Peyer's patch (tissue), 4 donors: Measurements from ENCODE around the gene MCRIP2. TPM values are rescaled to one million over a fixed set of nuclear protein-coding genes. Genes with fewer than 3 reads are reported as not detected.

Experiments
- DNase-seq, 3 donors: peaks; one replicate each; pipeline ENCODE4 v3.0.0-alpha.2; 2017 to 2019
- H3K27ac ChIP-seq, 4 donors: fragments of 200-600 bp; sonication (generic); one replicate each; pipeline ENCODE4 v1.5.1; 2016 to 2019
- H3K27me3 ChIP-seq, 2 donors: fragments of 200-600 bp; sonication (generic); one replicate each; pipeline ENCODE4 v1.5.1; 2019
- H3K36me3 ChIP-seq, 3 donors: fragments of 200-600 bp; sonication (generic); one replicate each; pipeline ENCODE4 v1.5.1; 2016 to 2019
- H3K4me1 ChIP-seq, 4 donors: fragments of 200-600 bp; sonication (generic); one replicate each; pipeline ENCODE4 v1.5.1; 2016 to 2019
- H3K4me3 ChIP-seq, 4 donors: fragments of 200-600 bp; sonication (generic); 1 replicate in 3 of 4; 2 replicates in 1 of 4; pipeline ENCODE4 v1.5.1; 2016 to 2019; ENCODE audit warnings: mild to moderate bottlenecking in 1 of 4
- H3K9me3 ChIP-seq, 4 donors: fragments of 200-600 bp; sonication (generic); one replicate each; pipeline ENCODE4 v1.5.1; 2016 to 2019; ENCODE audit warnings: mild to moderate bottlenecking in 1 of 4
- CTCF ChIP-seq, 6 experiments: fragments of 450-650 bp in 4 of 6; fragments of 200-600 bp in 2 of 6; sonication (generic) in 1 of 6; IDR thresholded peaks; one replicate each; pipeline ENCODE4 v1.5.1; 2017 to 2019; ENCODE audit warnings: antibody characterized with exemption in 6 of 6, mild to moderate bottlenecking in 3 of 6, moderate library complexity in 1 of 6
- POLR2A ChIP-seq, 2 donors: fragments of 450-650 bp; IDR thresholded peaks; one replicate each; pipeline ENCODE4 v1.5.1; 2017; ENCODE audit warnings: antibody characterized with exemption in 2 of 2, mild to moderate bottlenecking in 2 of 2, moderate library complexity in 2 of 2
- total RNA-seq, 4 donors: library from RNA; depleted of rRNA; stranded (reverse); fragments of >200 nt; gene quantifications; one replicate each; pipeline ENCODE4 v1.1.0, GENCODE V29; 2016

The MCRIP2 gene
- total RNA-seq, 4 donors from 2014 or later = 114 to 260 (median 222) TPM

- peaks cover 0 to 60% (median 17%) of the 10 kb centered on the region in 4 donors for H3K4me1 ChIP-seq
Observed at GRCh38 chr16:648781-649589, 7.4 kb downstream of the MCRIP2 start, which contains the start of gene WDR90. Gene WDR90, plus strand, starts transcription at chr16:649365. Its CDS starts 52 bp downstream, at chr16:649417.

GRCh38 chr16:649631-650030 lies 8.0 kb downstream of the MCRIP2 start:
- Histone ChIP-seq H3K9me3 (no peaks in the 10 kb centered on the region), H3K27me3 (no peaks in the 10 kb centered on the region), H3K36me3 (peaks cover 0 to 6% (median 0%) of the 10 kb centered on the region in 3 donors), H3K4me3 (peak overlapping the region; percentile 65 to 80 (median 76)), H3K4me1 (peaks cover 0 to 53% (median 17%) of the 10 kb centered on the region in 4 donors), H3K27ac (peak overlapping the region in 3 of 4 donors; percentile 90 to 95 (median 95))
- TF ChIP-seq CTCF (IDR thresholded peaks at IDR 0.05) = no peak
- TF ChIP-seq POLR2A (IDR thresholded peaks at IDR 0.05) = no peak
- no peak for DNase-seq

More at GRCh38 chr16:648781-649589, 7.4 kb downstream of the MCRIP2 start, which contains the start of gene WDR90:
- no peaks in the 10 kb centered on the region for H3K27me3 ChIP-seq
- peak within 1 kb of the TSS; percentile 65 to 80 (median 76) for H3K4me3 ChIP-seq
- TF ChIP-seq CTCF (IDR thresholded peaks at IDR 0.05) = no peak
- TF ChIP-seq POLR2A (IDR thresholded peaks at IDR 0.05) = peak; percentile 57 to 83
- DNase-seq = peak; percentile 92 to 98 (median 97)
- peaks cover 0 to 6% (median 0%) of the 10 kb centered on the region in 3 donors for H3K36me3 ChIP-seq
- H3K27ac ChIP-seq = peak within 1 kb of the TSS; percentile 90 to 98 (median 95)
- H3K9me3 ChIP-seq = no peaks in the 10 kb centered on the region

- Histone ChIP-seq H3K4me1 (peaks cover 0 to 33% (median 17%) of the 10 kb centered on the region in 4 donors), H3K4me3 (no peak overlapping the region), H3K9me3 (no peaks in the 10 kb centered on the region), H3K36me3 (peaks cover 0 to 6% (median 0%) of the 10 kb centered on the region in 3 donors), H3K27me3 (no peaks in the 10 kb centered on the region), H3K27ac (no peak overlapping the region)
- DNase-seq = no peak
- no peak for TF ChIP-seq POLR2A (IDR thresholded peaks at IDR 0.05)
- TF ChIP-seq CTCF (IDR thresholded peaks at IDR 0.05) = no peak
Observed at GRCh38 chr16:651844-652243, 10.2 kb downstream of the MCRIP2 start.

GRCh38 chr16:652454-653305 lies 11.1 kb downstream of the MCRIP2 start:
- TF ChIP-seq POLR2A (IDR thresholded peaks at IDR 0.05) (no peak), CTCF (IDR thresholded peaks at IDR 0.05) (no peak)
- no peak for DNase-seq
- H3K27ac ChIP-seq = no peak overlapping the region
- H3K36me3 ChIP-seq = peaks cover 0 to 10% (median 0%) of the 10 kb centered on the region in 3 donors
- H3K4me3 ChIP-seq = no peak overlapping the region
- no peaks in the 10 kb centered on the region for H3K9me3 ChIP-seq
- no peaks in the 10 kb centered on the region for H3K27me3 ChIP-seq
- H3K4me1 ChIP-seq = peaks cover 0 to 25% (median 12%) of the 10 kb centered on the region in 4 donors

- Histone ChIP-seq H3K36me3 (peaks cover 0 to 17% (median 0%) of the 10 kb centered on the region in 3 donors), H3K27ac (no peak overlapping the region), H3K9me3 (no peaks in the 10 kb centered on the region), H3K4me3 (no peak overlapping the region), H3K4me1 (peaks cover 0 to 16% (median 5%) of the 10 kb centered on the region in 4 donors), H3K27me3 (no peaks in the 10 kb centered on the region)
- DNase-seq = no peak
- no peak for TF ChIP-seq CTCF (IDR thresholded peaks at IDR 0.05)
- no peak for TF ChIP-seq POLR2A (IDR thresholded peaks at IDR 0.05)
Observed at GRCh38 chr16:654034-654433, 12.4 kb downstream of the MCRIP2 start.
